GM15510 (cell line): ENCODE measurements around the gene TXNDC9.
"Not testable (repeated sequence)": the region's sequence is repeated elsewhere in the genome, so short reads cannot be mapped to it uniquely, and the experiment has no call there.

ENCODE experiments used
- POLR2A ChIP-seq: IDR thresholded peaks from 3 replicates; pipeline ENCODE4 v1.6.1; 2011; ENCODE audit warnings: borderline replicate concordance; ENCODE audit not compliant: insufficient read length; ENCODE audit errors: extremely low read depth

TXNDC9 gene

DNA sequence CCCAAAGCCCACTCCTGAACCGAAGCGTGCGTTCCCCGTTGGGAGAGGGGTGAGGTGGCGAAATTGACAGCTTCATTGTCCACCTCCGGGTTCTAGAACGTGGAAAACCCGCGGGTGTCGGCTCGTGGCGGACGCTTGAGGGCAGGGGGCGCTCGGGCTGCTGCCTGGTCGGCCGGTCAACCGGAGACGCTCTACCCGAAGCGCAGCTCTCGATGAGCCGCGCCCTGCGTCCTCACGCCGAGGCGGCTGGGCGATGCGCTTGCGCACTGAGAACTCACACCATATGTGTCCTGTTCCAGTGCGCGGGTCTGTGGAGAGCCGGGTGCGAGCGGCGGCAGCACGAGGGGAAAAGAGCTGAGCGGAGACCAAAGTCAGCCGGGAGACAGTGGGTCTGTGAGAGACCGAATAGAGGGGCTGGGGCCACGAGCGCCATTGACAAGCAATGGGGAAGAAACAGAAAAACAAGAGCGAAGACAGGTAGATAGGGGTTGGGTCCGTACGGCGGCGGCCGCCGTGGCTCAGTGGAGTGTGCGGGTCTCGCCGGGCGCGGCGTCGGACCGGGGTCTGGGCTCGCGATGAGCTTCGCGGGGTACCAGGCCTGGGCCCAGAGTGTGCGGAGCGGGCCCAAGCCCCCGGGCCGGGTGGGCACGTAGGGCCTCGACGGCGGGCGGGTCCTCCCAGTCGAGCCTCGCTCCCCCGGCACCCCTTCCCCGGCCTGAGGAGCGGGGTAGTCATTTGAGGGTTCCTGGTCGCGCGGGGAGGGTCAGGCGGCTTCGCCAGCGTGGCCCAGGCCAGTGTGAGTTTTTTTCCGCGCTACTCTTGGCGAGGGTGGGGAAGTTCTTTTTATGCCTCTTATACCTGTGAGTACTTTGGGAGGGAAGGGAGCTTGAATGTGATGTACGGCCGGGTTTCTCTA lies 1.2 kb upstream of the TXNDC9 start, which contains the start of gene EIF5B:
TSS of gene EIF5B (plus strand) at position 277 of the 916 bp plus-strand sequence. CDS start at position 443, 166 bp downstream.
- peak; percentile 94 for TF ChIP-seq POLR2A

DNA sequence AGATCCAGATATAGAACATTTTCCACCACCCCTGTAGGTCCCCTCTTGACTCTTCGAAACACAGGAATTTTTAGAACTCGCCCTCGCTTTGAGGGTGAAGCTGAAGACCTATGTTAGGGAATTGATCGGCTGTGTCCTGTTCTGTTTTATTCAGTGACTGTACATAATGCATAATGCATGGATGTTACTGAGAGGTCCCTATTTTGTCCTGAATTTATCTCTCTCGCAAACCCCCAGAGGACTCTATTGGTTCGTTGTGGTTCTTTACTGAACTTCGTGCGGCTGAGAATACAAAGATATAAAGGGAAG lies 625 bp upstream of the TXNDC9 start:
- TF ChIP-seq POLR2A = no peak

DNA sequence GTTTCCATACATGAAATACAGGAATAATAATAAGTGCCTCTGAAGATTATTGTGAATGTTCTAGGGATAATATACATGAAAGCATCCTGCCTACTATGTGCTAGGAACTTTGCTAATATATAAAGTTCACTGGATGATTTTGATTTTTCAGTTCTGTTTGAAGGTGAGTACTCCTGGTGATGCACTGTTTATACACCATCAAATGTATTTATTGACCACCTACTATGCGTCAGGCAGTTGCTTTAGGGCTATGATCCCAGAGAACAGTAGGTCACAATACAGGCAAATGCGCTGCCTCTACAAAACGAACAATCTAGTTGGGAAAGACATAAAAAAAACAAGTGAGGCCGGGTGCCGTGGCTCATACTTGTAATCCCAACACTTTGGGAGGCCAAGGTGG lies 10.7 kb downstream of the TXNDC9 start:
- no peak for TF ChIP-seq POLR2A

DNA sequence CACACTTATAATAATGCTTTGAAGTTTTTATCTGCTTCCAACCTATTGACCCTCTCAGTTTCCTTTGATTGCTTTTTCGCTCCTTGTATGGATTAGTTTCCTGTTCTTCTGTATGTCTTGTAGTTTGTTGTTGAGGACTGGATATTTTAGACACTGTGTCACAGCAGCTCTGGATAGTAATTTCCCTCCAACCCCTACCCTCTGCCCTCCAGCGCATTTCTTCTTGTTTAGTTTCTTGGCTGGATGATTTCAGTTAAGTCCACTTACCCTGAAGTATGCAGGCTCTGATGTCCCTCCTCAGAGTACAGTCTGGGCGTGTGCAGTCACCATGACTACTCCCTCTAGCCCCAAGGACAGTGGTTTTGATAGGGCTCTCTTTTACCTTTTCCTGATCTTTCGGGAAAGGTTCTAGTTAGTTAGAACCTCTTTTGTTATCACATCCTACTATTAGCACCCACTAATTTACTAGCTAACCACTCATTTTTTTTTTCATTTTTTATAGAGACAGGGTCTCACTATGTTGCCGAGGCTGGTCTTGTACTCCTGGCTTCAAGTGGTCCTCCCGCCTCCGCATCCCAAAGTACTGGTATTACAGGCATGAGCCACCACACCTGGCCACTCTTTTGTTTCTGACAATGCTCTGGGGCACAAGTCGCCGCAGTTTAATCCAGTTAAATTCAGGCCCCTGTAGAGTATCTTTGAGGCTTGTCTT lies 18.8 kb downstream of the TXNDC9 start:
- no peak for TF ChIP-seq POLR2A

DNA sequence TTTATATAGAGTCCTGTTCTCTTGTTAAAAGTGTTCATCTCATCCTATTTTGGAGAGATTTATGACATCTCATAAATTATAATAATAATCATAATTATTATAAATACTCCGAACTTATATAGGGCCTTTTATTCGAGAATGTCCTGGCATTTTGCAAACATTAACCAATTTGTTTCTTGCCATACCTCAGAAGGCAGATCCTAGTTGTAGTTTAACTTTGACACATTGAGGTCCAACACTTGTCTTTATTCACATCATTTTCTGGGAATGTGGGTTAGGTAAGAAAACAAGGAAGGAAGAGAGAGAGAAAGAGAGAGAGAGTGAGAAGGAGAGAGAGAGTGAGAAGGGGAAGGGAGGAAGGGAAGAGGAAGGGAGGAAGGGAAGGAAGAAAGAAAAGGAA lies 35.0 kb downstream of the TXNDC9 start, which contains the start of gene LYG1:
TSS of gene LYG1 (minus strand) at position 101 of the 400 bp plus-strand sequence. CDS start 5,527 bp downstream, outside the sequence.
- not testable (repeated sequence) for TF ChIP-seq POLR2A

DNA sequence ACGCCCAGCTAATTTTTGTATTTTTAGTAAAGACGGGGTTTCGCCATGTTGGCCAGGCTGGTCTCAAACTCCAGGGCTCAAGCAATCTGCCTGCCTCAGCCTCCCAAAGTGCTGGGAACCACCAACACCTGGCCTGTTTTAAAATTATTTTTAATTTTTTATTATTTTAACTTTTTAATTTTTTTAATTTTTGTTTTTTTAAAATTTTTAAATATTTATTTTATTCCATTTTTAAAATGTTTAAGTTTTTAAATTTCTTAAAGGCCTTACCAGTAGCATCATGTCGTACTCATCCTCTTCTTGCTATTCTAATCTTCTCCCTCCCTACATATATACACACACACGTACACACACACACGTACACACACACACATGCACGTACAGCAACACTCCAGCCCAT lies 36.6 kb downstream of the TXNDC9 start:
- TF ChIP-seq POLR2A = no peak

DNA sequence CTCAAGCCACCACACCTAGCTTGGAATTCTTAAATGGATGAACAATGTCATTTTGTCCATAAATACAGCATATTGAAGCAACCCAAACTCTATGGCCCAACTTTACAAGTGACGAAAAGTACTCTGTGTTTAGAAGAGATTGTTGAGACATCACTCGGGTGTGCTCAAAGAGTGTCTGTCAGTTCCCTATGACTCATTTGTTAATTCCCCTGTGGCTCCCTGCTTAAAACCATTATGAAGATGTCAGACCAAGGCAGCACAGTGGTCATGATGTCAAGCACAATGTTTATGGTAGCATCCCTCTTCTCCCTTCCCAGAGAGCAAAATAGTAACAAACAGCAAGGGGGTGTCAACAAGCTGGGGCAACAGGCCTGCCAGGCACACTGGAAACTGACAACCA lies 38.1 kb downstream of the TXNDC9 start:
- no peak for TF ChIP-seq POLR2A

DNA sequence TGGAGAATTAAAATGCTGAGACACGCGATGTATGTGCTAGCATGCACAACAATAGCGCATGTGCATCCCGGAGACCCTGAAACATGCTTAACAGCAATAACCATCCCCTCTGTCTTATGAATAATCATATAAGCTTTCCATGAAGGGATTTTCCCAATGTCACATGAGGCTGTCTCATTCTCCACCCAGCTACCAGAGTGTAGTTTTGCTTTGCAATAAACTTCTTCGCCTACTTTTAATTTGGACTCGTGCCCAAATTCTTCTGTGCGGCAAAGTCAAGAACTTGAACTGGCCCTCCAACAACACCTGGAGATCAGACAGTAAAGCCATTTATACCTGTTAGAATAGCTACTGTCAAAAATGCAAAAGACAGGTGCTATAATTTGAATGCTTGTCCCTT lies 50.6 kb downstream of the TXNDC9 start:
- TF ChIP-seq POLR2A = no peak

DNA sequence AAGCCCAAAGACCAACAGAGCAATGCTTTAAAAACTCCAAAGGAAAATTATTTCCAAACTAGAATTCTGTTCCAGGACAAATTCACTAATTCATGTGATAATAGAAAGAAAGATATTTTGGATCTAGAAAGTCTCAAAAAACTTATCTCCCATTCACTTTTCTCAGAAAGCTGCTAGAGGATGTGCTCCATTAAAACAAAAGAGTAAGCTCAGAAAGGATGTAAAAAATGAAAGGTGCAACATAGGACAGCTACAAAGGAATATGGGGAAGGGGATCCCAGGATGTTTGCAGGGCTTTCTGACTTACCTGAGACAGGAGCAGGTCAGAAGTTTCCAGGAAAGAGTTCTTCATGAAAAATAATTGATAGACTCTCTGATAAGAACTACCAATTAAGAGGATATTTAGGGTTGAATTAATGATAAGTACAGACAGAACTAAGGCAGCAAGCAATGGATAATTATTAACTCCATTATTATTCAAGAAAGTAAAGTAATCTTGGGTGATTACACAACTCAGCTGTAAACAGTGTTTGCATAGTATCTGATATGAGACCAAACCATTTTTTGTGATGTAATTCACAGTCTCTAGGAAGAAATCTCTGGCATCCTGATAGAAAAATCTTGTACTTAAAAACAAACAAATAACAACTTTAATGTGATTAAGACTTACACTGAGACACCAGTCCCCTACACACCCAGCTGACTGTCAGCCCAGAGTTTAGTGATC lies 56.0 kb downstream of the TXNDC9 start:
- no peak for TF ChIP-seq POLR2A

DNA sequence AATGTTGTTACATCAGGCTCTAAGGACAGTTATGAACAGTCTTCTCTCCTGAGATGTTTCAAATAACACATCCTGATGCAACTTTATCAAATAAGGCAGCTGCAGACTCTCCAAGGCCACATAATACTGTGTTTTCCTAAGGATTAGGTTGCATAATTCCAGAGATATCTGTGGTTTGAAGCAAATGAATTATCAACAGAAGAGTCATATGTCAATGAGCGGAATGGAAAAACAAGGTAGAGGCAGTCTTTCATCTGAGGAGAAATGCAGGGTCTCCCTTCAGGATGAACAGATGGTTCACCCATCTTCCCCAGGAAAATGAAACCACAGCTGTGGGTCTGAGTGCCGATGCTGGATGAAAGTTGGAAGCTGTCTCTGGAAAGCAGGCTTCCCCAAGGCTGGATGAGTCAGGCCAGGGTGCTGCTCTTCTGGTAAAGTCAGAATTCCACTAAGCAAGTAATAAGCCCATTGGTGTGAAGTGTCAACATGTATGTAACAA lies 57.3 kb downstream of the TXNDC9 start:
- TF ChIP-seq POLR2A = no peak

DNA sequence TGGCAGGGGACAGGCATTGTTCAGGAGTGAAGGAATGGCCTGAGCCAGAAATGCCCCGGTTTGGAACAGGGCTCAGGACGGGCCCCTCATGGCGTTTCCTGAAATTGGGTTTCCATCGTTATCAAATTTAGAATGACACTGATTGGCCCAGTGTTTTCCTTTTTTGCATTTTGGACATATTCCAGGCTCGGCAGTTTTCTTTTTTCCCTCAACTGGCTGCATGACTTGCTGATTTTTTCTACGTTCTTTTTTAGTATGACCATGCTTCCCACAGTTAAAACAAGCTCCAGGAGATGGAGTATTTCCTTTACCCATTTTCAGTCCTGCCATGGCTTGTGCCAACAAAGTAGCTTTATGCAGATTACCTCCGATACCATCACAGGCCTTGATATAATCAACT lies 60.3 kb downstream of the TXNDC9 start:
- no peak for TF ChIP-seq POLR2A
